Left hindlimb (tissue), 1 donor: ENCODE data around the gene SATB2.

Experiments used
- DNase-seq: peaks from one replicate; pipeline ENCODE4 v3.0.0-alpha.2; 2018

SATB2 gene

DNA sequence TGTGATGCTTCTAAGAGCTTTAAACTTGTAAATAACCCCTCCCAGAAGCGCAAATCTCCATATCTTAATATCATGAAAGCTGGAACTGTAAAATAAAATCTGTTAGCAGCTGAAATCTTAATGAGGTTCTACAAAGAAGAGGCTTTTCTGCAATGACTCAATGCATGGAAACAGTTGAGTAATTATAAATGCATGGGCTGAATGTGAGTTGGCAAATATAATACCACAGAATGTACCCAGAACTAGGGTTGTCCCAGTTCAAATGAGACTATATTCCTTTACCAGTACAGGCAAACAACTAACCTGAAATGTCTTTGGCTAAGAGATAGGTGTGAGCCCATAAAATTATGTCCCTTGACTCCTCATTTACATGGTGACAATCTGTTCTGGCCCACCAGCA lies 52.9 kb downstream of the SATB2 start:
- no peak for DNase-seq

- no peak for DNase-seq
Measured at GRCh38 chr2:199395311-199395710, 62.4 kb downstream of the SATB2 start.

- no peak for DNase-seq
Measured at GRCh38 chr2:199392363-199392762, 65.4 kb downstream of the SATB2 start.

DNA sequence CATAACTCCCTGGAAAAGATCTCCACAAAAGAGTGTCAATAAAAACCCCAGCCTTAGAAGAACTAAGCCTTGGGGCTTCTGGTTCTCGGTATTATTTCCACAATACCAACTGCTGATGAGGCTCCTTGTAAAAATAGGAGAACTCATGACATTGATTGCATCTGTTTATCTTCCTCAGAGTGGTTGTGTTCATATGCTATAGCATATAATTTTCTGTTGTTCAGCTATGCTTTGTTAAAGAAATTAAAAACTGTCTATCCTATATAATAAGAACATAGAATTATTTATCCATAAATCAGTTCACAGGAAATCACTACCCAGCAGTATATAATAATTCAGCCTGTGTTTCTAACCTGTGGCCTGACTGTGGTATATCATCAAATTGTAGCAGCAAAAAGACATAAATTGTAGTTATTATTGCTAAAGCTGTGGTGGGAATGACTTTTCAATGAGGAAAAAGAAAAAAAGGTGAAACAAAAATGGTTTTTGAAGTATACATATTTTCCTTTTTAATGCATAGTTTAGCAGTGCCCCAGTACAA lies 68.9 kb downstream of the SATB2 start:
- DNase-seq, result no peak

- DNase-seq, result no peak
Measured at GRCh38 chr2:199384043-199384442, 73.7 kb downstream of the SATB2 start.

DNA sequence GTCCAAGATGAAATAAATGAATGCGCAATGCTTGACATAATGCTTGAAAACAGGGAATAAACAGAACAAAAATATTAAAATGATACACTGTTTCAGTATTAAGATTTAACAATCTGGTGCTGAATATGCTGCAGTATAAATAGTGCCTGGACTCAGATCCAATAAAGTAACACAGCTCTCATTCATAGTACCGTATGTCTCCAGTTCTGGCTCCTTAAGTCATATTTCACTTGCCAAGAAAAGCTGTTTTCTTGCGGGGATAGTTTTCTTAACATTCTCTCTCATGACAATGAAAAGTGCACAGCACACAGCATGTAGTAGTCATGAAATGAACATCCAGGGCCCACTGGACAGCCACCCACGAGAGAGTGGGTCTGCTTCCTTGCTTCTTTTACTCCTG lies 74.7 kb downstream of the SATB2 start:
- DNase-seq, result no peak

DNA sequence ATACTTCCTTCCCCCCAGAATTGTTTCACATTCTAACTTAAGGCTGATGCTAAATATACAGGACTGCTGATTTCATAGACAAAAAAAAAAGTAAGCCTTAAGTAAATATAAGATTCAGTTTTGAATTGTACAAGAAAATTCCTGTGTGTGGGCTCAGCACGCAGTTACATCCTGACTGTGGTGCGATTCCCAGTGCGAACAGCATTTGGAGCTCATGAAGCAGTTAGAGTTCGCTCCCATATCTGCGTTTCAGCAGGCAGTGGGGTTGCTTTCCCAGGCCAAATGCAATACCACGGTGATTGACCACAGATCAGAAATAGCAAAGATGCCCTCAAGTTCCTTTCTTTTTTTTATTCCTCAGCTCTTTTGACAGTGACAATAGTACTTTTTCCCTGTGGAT lies 75.6 kb downstream of the SATB2 start:
- no peak for DNase-seq

- no peak for DNase-seq
Measured at GRCh38 chr2:199381531-199381930, 76.2 kb downstream of the SATB2 start.

- no peak for DNase-seq
Measured at GRCh38 chr2:199378948-199379650, 78.6 kb downstream of the SATB2 start.

- no peak for DNase-seq
Measured at GRCh38 chr2:199370150-199370780, 87.5 kb downstream of the SATB2 start.

GRCh38 chr2:199366406-199366805 lies 91.3 kb downstream of the SATB2 start:
- no peak for DNase-seq

GRCh38 chr2:199364153-199364552 lies 93.6 kb downstream of the SATB2 start:
- no peak for DNase-seq

DNA sequence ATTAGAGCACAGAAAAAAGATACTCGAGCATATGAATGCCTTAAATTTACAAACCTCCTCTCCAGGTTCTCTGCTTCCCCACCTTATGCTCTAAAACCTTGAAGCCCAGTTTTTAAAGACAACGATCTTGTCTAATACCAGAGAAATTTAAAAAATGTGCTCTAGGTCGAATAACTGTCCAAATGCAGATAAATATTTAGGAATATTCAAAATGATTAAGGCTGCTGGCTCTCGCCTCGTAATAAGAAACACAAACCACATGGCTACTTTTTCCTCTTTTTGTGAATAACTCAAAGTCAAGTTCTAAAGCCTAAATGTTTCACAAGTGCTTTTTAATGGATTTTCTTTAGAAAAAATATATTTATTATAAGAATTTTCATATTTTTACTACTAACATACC lies 101.3 kb downstream of the SATB2 start:
- DNase-seq, result no peak

DNA sequence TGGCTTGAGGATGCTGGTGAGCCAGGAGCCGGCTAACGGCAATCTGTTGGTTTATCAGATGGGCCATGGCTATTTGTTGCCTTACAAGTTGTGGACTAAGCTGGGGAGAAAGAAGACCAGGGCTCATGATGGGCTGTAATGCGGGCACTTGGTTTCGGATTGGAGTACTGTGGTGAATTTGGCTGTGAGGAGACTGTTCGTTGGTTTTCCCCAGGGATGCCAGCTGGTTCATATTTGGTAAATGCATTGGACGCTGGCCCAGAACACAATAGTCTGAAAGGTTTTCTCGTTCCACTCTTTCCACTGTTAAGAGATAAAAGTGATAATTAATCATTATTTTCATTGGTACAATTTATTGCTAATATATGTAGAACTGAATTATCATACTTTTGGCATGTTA lies 108.9 kb downstream of the SATB2 start:
- DNase-seq, result no peak

- no peak for DNase-seq
Measured at GRCh38 chr2:199344012-199344411, 113.7 kb downstream of the SATB2 start.

DNA sequence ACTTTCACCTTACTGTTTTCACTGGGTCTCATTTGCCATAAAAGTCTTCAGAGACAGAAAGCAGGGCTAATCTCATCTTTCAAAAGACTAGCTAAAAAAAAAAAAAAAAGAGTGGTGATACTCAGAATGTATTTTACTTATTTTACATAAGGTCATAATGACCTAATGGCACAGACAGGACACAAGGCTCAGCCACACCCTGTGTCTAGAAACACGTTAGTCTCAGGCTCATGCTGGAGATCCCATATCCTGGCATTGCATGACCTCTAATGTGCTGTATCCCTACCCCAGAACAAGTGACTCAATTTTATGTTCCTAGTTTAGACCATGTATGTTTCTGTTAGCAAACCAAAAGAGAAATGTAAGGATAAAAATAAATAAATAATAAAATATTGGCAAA lies 115.4 kb downstream of the SATB2 start:
- no peak for DNase-seq

DNA sequence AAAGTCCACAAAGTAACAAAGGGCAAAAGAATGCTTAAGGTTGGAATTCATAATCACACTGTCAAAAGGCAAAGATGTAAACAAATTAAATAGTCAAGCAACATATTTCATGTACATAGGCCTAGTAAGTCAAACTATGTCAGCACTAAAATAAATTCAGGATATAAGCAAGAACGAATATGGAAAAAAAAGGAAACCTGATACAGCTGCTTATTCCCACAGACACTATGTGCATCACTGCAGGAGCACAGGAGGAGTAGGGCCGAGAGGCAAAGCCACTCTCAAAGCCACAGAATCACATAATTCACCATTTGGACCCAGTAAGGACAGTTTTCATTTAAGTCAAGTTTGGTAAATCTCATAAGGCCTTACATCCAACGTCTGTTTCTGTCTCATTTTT lies 116.6 kb downstream of the SATB2 start:
- DNase-seq, result no peak

DNA sequence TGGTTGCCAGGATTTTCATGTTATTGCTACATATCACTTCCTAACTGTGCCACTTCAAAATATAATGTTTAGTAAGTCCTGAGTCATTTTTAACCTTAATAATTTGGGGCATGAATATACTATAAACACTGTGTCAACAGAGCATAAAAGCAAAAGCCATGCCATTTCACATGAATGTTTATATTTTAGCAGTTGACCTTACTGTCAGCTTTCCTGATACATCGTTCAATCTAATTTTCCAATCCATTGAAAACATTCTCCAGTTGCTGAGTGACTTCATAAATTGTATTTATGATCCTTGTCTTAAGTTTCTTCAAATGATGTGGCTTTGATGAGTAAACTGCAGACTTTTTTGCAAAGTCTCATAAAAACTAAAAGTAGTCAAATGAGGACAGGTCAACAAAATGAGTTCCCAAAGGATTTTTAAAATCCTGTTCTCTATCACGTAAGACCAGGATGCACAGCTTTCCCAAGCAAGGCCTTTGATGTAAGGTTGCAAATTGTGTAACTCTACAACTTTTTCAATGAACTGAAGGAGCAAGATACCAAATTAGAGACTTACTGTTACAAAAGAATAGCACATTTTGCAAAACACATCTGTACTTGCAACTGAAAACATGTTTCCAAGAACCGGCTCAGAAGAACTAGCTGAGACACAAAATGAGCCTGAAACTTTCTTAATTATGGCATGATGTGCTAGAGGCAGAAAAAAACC lies 117.7 kb downstream of the SATB2 start:
- no peak for DNase-seq

- DNase-seq, result no peak
Measured at GRCh38 chr2:199336546-199336945, 121.2 kb downstream of the SATB2 start.

GRCh38 chr2:199335502-199335901 lies 122.2 kb downstream of the SATB2 start:
- no peak for DNase-seq

DNA sequence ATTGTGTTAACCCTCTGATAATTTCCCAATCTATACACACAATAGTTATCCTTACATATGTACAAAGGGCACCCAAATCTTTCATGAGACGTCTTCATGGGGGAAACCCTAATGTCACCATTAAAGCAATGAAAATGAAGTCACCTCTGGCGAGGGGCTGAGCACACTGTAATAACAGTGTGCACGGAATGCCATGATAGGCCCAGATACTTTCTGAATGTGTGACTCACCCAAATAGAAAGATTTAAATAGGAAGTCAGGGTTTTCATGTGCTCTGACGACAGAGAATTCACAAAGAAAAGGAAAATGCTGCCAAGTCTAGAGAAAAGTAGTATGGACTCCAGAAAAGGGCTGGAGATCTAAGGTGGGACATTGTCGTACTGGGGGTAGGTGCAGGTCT lies 128.3 kb downstream of the SATB2 start:
- DNase-seq, result no peak

GRCh38 chr2:199329031-199329430 lies 128.7 kb downstream of the SATB2 start:
- DNase-seq, result no peak

GRCh38 chr2:199325881-199326280 lies 131.9 kb downstream of the SATB2 start:
- no peak for DNase-seq

GRCh38 chr2:199322151-199322550 lies 135.6 kb downstream of the SATB2 start:
- DNase-seq, result no peak
